B cell (primary cell): ENCODE measurements around the gene LRRC2.

ENCODE experiments used
- EZH2 ChIP-seq: IDR thresholded peaks from 2 replicates; pipeline ENCODE4 v1.6.1; 2012; ENCODE audit warnings: borderline replicate concordance, low read depth, mild to moderate bottlenecking, moderate library complexity, low read length; ENCODE audit not compliant: insufficient read depth, poor library complexity, severe bottlenecking
- TF ChIP-seq, protein P1 (sequence below): fragments of 200-600 bp; IDR thresholded peaks from one replicate; pipeline ENCODE4 v1.8.0; 2022; ENCODE audit warnings: antibody characterized with exemption, mild to moderate bottlenecking

DNA sequence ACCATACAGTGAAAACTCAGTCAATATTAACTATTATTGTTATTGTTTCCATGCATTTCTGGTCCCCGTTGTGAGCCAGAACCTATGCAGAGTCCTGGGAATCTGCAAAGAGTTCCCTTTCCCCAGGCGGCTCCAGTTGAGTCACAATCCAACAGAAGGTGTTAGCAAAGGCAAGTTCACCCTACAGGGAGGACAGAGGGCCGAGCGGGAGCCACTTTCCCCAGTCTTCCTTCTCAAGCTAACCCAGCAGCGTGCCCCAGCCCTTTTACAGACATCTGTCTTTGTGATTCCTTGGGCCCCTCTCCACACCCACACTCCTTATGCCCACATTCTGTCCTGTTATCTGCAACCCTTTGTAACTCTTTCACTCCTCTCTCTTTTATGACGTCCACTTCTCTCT is 88.3 kb downstream of the LRRC2 start:
- TF ChIP-seq, protein P1, sequence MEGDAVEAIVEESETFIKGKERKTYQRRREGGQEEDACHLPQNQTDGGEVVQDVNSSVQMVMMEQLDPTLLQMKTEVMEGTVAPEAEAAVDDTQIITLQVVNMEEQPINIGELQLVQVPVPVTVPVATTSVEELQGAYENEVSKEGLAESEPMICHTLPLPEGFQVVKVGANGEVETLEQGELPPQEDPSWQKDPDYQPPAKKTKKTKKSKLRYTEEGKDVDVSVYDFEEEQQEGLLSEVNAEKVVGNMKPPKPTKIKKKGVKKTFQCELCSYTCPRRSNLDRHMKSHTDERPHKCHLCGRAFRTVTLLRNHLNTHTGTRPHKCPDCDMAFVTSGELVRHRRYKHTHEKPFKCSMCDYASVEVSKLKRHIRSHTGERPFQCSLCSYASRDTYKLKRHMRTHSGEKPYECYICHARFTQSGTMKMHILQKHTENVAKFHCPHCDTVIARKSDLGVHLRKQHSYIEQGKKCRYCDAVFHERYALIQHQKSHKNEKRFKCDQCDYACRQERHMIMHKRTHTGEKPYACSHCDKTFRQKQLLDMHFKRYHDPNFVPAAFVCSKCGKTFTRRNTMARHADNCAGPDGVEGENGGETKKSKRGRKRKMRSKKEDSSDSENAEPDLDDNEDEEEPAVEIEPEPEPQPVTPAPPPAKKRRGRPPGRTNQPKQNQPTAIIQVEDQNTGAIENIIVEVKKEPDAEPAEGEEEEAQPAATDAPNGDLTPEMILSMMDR: no peak
- TF ChIP-seq EZH2: no peak
